NCI-H345 (cell line): ENCODE measurements around the gene PGP.
"Not testable (repeated sequence)": the region's sequence is repeated elsewhere in the genome, so short reads cannot be mapped to it uniquely, and the experiment has no call there.

Source experiments
- DNase-seq: peaks from one replicate; lab custom pipeline; 2025; lab: John Stamatoyannopoulos, UW

Gene PGP

GRCh38 chr16:2216330-2216729 is 1.7 kb upstream of the PGP start:
- no peak for DNase-seq

GRCh38 chr16:2213817-2214718 is 572 bp downstream of the PGP start:
- DNase-seq, result no peak

GRCh38 chr16:2212362-2213324 is 2.0 kb downstream of the PGP start:
- DNase-seq, result no peak

- no peak for DNase-seq
Observed at GRCh38 chr16:2211923-2212347, 2.7 kb downstream of the PGP start.

GRCh38 chr16:2210386-2211365 is 4.0 kb downstream of the PGP start, which contains the start of gene BRICD5:
Gene BRICD5, minus strand, starts transcription at chr16:2210863. Its CDS starts 30 bp downstream, at chr16:2210833.
- DNase-seq, result no peak

GRCh38 chr16:2210009-2210332 is 4.7 kb downstream of the PGP start:
- no peak for DNase-seq

GRCh38 chr16:2209258-2210008 is 5.2 kb downstream of the PGP start:
- DNase-seq, result no peak

GRCh38 chr16:2208772-2209171 is 5.9 kb downstream of the PGP start:
- DNase-seq, result no peak

GRCh38 chr16:2208308-2208707 is 6.3 kb downstream of the PGP start:
- DNase-seq, result peak; percentile 89

- no peak for DNase-seq
Observed at GRCh38 chr16:2207872-2208271, 6.8 kb downstream of the PGP start.

- peak; percentile 46 for DNase-seq
Observed at GRCh38 chr16:2206780-2207433, 7.7 kb downstream of the PGP start.

- no peak for DNase-seq
Observed at GRCh38 chr16:2206420-2206779, 8.2 kb downstream of the PGP start.

GRCh38 chr16:2205967-2206313 is 8.7 kb downstream of the PGP start:
- no peak for DNase-seq

GRCh38 chr16:2205104-2205966 is 9.3 kb downstream of the PGP start, which contains the start of gene MLST8:
Gene MLST8, plus strand, starts transcription at chr16:2205454. Its CDS starts 632 bp downstream, at chr16:2206086.
- DNase-seq, result peak; percentile 85

- no peak for DNase-seq
Observed at GRCh38 chr16:2204416-2205103, 10.1 kb downstream of the PGP start.

GRCh38 chr16:2203119-2203688 is 11.4 kb downstream of the PGP start:
- DNase-seq, result not testable (repeated sequence)

- DNase-seq, result no peak
Observed at GRCh38 chr16:2200313-2200712, 14.3 kb downstream of the PGP start.

- no peak for DNase-seq
Observed at GRCh38 chr16:2199621-2200139, 15.0 kb downstream of the PGP start.
